ENCODE results near the gene IL4R. TPM values are rescaled to one million over a fixed set of nuclear protein-coding genes. Genes with fewer than 3 reads are reported as not detected.
A peak's percentile ranks its signal among the peaks of the same experiment; 100 is the strongest.
"Not testable (repeated sequence)": the region's sequence is repeated elsewhere in the genome, so short reads cannot be mapped to it uniquely, and the experiment has no call there.

Gene IL4R
- polyA plus RNA-seq, 2 donors, result 51.1 to 60.0 TPM

DNA sequence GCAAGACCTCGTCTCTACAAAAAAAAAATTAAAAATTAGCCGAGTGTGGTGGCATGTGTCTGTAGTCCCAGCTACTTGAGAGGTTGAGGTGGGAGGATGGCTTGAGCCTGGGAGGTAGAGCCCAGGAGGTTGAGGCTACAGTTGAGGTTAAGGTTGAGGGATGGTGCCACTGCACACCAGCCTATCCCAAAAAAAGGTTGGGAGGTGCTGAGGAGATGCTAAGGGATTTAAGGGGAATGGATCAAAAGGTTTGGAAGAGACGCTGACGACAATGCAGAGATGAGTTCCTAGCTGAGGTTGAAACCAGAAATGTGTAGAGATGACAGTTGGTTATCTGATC, 40.5 kb upstream of the IL4R start:
- WGBS, 2 donors, result 95 to 97% methylated on average over 4 of the region's 4 CpGs
- Histone ChIP-seq H3K27ac (ENCODE audit: low read depth in 2 of 2, low read length in 1 of 2) (no peak overlapping the region), H3K4me1 (ENCODE audit: control insufficient read depth in 2 of 2, insufficient read depth in 2 of 2, low read length in 1 of 2) (no peaks in the 10 kb centered on the region), H3K36me3 (ENCODE audit: control insufficient read depth in 2 of 2, insufficient read depth in 2 of 2, low read length in 1 of 2) (no peaks in the 10 kb centered on the region), H3K4me3 (ENCODE audit: low read depth in 1 of 2, low read length in 2 of 2) (no peak overlapping the region), H3K27me3 (ENCODE audit: control insufficient read depth in 1 of 2, insufficient read depth in 2 of 2, low read length in 2 of 2) (no peaks in the 10 kb centered on the region), H3K9me3 (ENCODE audit: control insufficient read depth in 2 of 2, insufficient read depth in 1 of 2, low read depth in 1 of 2, low read length in 1 of 2) (no peaks in the 10 kb centered on the region)

DNA sequence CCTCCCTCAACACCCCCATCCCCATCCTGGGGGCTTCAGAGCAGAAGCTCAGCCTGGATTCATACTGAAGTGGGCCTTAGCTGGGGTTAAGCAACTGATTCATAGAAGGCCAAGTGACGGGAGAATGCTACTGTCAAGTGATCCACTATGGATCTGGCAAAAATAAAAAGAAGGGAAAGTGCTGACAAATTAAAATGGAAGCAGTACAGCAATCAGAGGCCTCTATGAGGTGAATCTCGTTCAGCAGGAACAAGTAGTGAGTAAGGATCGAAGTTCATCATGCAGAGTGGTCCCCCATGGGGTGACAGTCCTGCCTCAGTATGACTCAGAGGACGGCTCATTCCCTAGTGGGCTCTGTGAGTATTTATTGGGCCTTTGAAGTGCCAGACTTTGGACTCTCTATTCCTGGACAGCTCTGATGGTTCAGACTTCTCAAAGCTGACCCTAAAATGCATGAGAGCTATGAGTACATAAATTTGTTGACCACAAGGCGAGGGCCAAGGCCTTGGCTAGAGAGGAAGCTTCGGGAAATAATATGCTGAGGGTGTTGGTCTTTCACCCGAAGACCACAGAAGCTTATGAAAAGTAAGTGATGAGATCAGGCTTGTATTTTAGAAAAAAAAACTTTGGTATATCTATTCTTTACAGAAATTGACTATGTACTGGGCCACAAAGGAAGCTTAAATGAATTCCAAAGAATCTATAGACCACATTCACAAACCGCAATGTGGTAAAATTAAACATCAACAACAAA, 39.9 kb upstream of the IL4R start:
- WGBS, 2 donors, result 76 to 80% methylated on average over 8 of the region's 8 CpGs
- Histone ChIP-seq H3K4me3 (ENCODE audit: low read depth in 1 of 2, low read length in 2 of 2) (no peak overlapping the region), H3K9me3 (ENCODE audit: control insufficient read depth in 2 of 2, insufficient read depth in 1 of 2, low read depth in 1 of 2, low read length in 1 of 2) (no peaks in the 10 kb centered on the region), H3K27ac (ENCODE audit: low read depth in 2 of 2, low read length in 1 of 2) (no peak overlapping the region), H3K36me3 (ENCODE audit: control insufficient read depth in 2 of 2, insufficient read depth in 2 of 2, low read length in 1 of 2) (no peaks in the 10 kb centered on the region), H3K27me3 (ENCODE audit: control insufficient read depth in 1 of 2, insufficient read depth in 2 of 2, low read length in 2 of 2) (no peaks in the 10 kb centered on the region), H3K4me1 (ENCODE audit: control insufficient read depth in 2 of 2, insufficient read depth in 2 of 2, low read length in 1 of 2) (no peaks in the 10 kb centered on the region)

DNA sequence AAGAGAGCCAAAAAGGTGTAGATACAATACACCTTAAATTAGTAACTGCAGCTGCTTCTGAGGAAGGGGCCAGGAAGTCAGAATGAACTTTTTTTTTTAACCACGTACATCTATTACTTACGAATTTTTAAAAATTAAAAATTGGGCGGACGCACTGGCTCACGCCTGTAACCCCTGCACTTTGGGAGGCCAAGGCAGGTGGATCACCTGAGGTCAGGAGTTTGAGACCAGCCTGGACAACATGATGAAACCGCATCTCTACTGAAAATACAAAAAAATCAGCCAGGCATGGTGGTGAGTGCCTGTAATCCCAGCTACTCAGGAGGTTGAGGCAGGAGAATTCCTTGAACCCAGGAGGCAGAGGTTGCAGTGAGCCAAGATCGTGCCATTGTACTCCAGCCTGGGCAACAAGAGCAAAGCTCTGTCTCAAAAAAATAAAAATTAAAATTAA, 39.3 kb upstream of the IL4R start:
- not testable (repeated sequence) for H3K4me1 ChIP-seq (ENCODE audit: control insufficient read depth in 2 of 2, insufficient read depth in 2 of 2, low read length in 1 of 2); H3K9me3 ChIP-seq (ENCODE audit: control insufficient read depth in 2 of 2, insufficient read depth in 1 of 2, low read depth in 1 of 2, low read length in 1 of 2); H3K27me3 ChIP-seq (ENCODE audit: control insufficient read depth in 1 of 2, insufficient read depth in 2 of 2, low read length in 2 of 2); H3K27ac ChIP-seq (ENCODE audit: low read depth in 2 of 2, low read length in 1 of 2); H3K4me3 ChIP-seq (ENCODE audit: low read depth in 1 of 2, low read length in 2 of 2); H3K36me3 ChIP-seq (ENCODE audit: control insufficient read depth in 2 of 2, insufficient read depth in 2 of 2, low read length in 1 of 2)
- 85 to 91% methylated on average over 7 of the region's 7 CpGs for WGBS, 2 donors

DNA sequence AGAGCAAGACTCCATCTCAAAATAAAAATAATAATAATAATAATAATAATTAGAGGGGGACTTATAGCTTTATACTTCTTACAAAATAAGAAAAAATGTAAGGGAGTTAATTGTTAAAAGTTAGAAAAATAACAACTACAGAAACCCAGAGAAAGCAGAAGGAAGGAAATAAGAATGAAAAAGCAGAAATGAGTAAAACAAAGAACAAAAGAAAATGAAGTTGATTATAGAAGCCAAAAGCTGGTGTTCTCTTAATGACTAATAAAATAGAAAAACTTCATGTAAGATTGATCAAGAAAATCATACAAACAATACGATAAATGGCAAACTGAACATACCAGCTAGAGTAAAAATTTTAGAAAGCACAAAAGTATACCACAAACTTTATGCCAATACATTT, 38.4 kb upstream of the IL4R start:
- H3K4me3 ChIP-seq (ENCODE audit: low read depth in 1 of 2, low read length in 2 of 2), result no peak overlapping the region
- no peaks in the 10 kb centered on the region for H3K4me1 ChIP-seq (ENCODE audit: control insufficient read depth in 2 of 2, insufficient read depth in 2 of 2, low read length in 1 of 2)
- H3K27me3 ChIP-seq (ENCODE audit: control insufficient read depth in 1 of 2, insufficient read depth in 2 of 2, low read length in 2 of 2), result no peaks in the 10 kb centered on the region
- WGBS, 2 donors, result 81 to 93% methylated on average over 1 of the region's 1 CpG
- H3K36me3 ChIP-seq (ENCODE audit: control insufficient read depth in 2 of 2, insufficient read depth in 2 of 2, low read length in 1 of 2), result no peaks in the 10 kb centered on the region
- no peaks in the 10 kb centered on the region for H3K9me3 ChIP-seq (ENCODE audit: control insufficient read depth in 2 of 2, insufficient read depth in 1 of 2, low read depth in 1 of 2, low read length in 1 of 2)
- H3K27ac ChIP-seq (ENCODE audit: low read depth in 2 of 2, low read length in 1 of 2), result no peak overlapping the region

- no peaks in the 10 kb centered on the region for H3K9me3 ChIP-seq (ENCODE audit: control insufficient read depth in 2 of 2, insufficient read depth in 1 of 2, low read depth in 1 of 2, low read length in 1 of 2)
- no peak overlapping the region for H3K4me3 ChIP-seq (ENCODE audit: low read depth in 1 of 2, low read length in 2 of 2)
- WGBS, 2 donors, result 72 to 75% methylated on average over 7 of the region's 7 CpGs
- no peaks in the 10 kb centered on the region for H3K27me3 ChIP-seq (ENCODE audit: control insufficient read depth in 1 of 2, insufficient read depth in 2 of 2, low read length in 2 of 2)
- peaks cover 0 to 4% of the 10 kb centered on the region in 2 donors for H3K4me1 ChIP-seq (ENCODE audit: control insufficient read depth in 2 of 2, insufficient read depth in 2 of 2, low read length in 1 of 2)
- H3K36me3 ChIP-seq (ENCODE audit: control insufficient read depth in 2 of 2, insufficient read depth in 2 of 2, low read length in 1 of 2), result no peaks in the 10 kb centered on the region
- no peak overlapping the region for H3K27ac ChIP-seq (ENCODE audit: low read depth in 2 of 2, low read length in 1 of 2)
Measured at GRCh38 chr16:27281243-27281642, 32.5 kb upstream of the IL4R start.

- Histone ChIP-seq H3K27ac (ENCODE audit: low read depth in 2 of 2, low read length in 1 of 2) (no peak overlapping the region), H3K4me3 (ENCODE audit: low read depth in 1 of 2, low read length in 2 of 2) (no peak overlapping the region), H3K36me3 (ENCODE audit: control insufficient read depth in 2 of 2, insufficient read depth in 2 of 2, low read length in 1 of 2) (no peaks in the 10 kb centered on the region), H3K4me1 (ENCODE audit: control insufficient read depth in 2 of 2, insufficient read depth in 2 of 2, low read length in 1 of 2) (peaks cover 2 to 6% of the 10 kb centered on the region in 2 donors), H3K9me3 (ENCODE audit: control insufficient read depth in 2 of 2, insufficient read depth in 1 of 2, low read depth in 1 of 2, low read length in 1 of 2) (no peaks in the 10 kb centered on the region), H3K27me3 (ENCODE audit: control insufficient read depth in 1 of 2, insufficient read depth in 2 of 2, low read length in 2 of 2) (no peaks in the 10 kb centered on the region)
- 82 to 86% methylated on average over 7 of the region's 7 CpGs for WGBS, 2 donors
Measured at GRCh38 chr16:27284865-27285675, 28.7 kb upstream of the IL4R start.

GRCh38 chr16:27285676-27286196, 28.0 kb upstream of the IL4R start:
- Histone ChIP-seq H3K4me3 (ENCODE audit: low read depth in 1 of 2, low read length in 2 of 2) (no peak overlapping the region), H3K27ac (ENCODE audit: low read depth in 2 of 2, low read length in 1 of 2) (no peak overlapping the region)

GRCh38 chr16:27286451-27286850, 27.3 kb upstream of the IL4R start:
- Histone ChIP-seq H3K27ac (ENCODE audit: low read depth in 2 of 2, low read length in 1 of 2) (peak overlapping the region in 1 of 2 donors; percentile 43), H3K36me3 (ENCODE audit: control insufficient read depth in 2 of 2, insufficient read depth in 2 of 2, low read length in 1 of 2) (no peaks in the 10 kb centered on the region), H3K4me1 (ENCODE audit: control insufficient read depth in 2 of 2, insufficient read depth in 2 of 2, low read length in 1 of 2) (peaks cover 2 to 6% of the 10 kb centered on the region in 2 donors), H3K27me3 (ENCODE audit: control insufficient read depth in 1 of 2, insufficient read depth in 2 of 2, low read length in 2 of 2) (no peaks in the 10 kb centered on the region), H3K9me3 (ENCODE audit: control insufficient read depth in 2 of 2, insufficient read depth in 1 of 2, low read depth in 1 of 2, low read length in 1 of 2) (no peaks in the 10 kb centered on the region), H3K4me3 (ENCODE audit: low read depth in 1 of 2, low read length in 2 of 2) (no peak overlapping the region)
- 24 to 42% methylated on average over 4 of the region's 4 CpGs for WGBS, 2 donors

More at GRCh38 chr16:27285676-27286196, 28.0 kb upstream of the IL4R start:
- H3K4me1 ChIP-seq (ENCODE audit: control insufficient read depth in 2 of 2, insufficient read depth in 2 of 2, low read length in 1 of 2), result peaks cover 2 to 6% of the 10 kb centered on the region in 2 donors
- no peaks in the 10 kb centered on the region for H3K27me3 ChIP-seq (ENCODE audit: control insufficient read depth in 1 of 2, insufficient read depth in 2 of 2, low read length in 2 of 2)
- no peaks in the 10 kb centered on the region for H3K9me3 ChIP-seq (ENCODE audit: control insufficient read depth in 2 of 2, insufficient read depth in 1 of 2, low read depth in 1 of 2, low read length in 1 of 2)
- 81 to 83% methylated on average over 6 of the region's 6 CpGs for WGBS, 2 donors
- H3K36me3 ChIP-seq (ENCODE audit: control insufficient read depth in 2 of 2, insufficient read depth in 2 of 2, low read length in 1 of 2), result no peaks in the 10 kb centered on the region

GRCh38 chr16:27287051-27287811, 26.5 kb upstream of the IL4R start:
- WGBS, 2 donors, result 96 to 97% methylated on average over 8 of the region's 8 CpGs

More at GRCh38 chr16:27287051-27287811, 26.5 kb upstream of the IL4R start:
- no peak overlapping the region for H3K4me3 ChIP-seq (ENCODE audit: low read depth in 1 of 2, low read length in 2 of 2)
- no peaks in the 10 kb centered on the region for H3K9me3 ChIP-seq (ENCODE audit: control insufficient read depth in 2 of 2, insufficient read depth in 1 of 2, low read depth in 1 of 2, low read length in 1 of 2)
- no peak overlapping the region for H3K27ac ChIP-seq (ENCODE audit: low read depth in 2 of 2, low read length in 1 of 2)
- H3K36me3 ChIP-seq (ENCODE audit: control insufficient read depth in 2 of 2, insufficient read depth in 2 of 2, low read length in 1 of 2), result no peaks in the 10 kb centered on the region
- H3K27me3 ChIP-seq (ENCODE audit: control insufficient read depth in 1 of 2, insufficient read depth in 2 of 2, low read length in 2 of 2), result no peaks in the 10 kb centered on the region
- peaks cover 2 to 6% of the 10 kb centered on the region in 2 donors for H3K4me1 ChIP-seq (ENCODE audit: control insufficient read depth in 2 of 2, insufficient read depth in 2 of 2, low read length in 1 of 2)

Measured in esophagus (tissue), 2 donors.